ENCODE measurements around the gene PRUNE1.

Gene PRUNE1

GRCh38 chr1:150979092-150980056 is 28.9 kb upstream of the PRUNE1 start:
- no peak overlapping the region for H3K4me3 ChIP-seq (ENCODE audit: low read length)
- DNase-seq (ENCODE audit: low read depth), result peak; percentile 87
- peak; percentile 100 for TF ChIP-seq CTCF (IDR thresholded peaks at IDR 0.05; ENCODE audit: insufficient read depth, low read depth, low read length, missing control alignments)

GRCh38 chr1:150981177-150981804 is 27.0 kb upstream of the PRUNE1 start:
- peak; percentile 66 for DNase-seq (ENCODE audit: low read depth)
- TF ChIP-seq CTCF (IDR thresholded peaks at IDR 0.05; ENCODE audit: insufficient read depth, low read depth, low read length, missing control alignments), result no peak
- no peak overlapping the region for H3K4me3 ChIP-seq (ENCODE audit: low read length)

- no peak for TF ChIP-seq CTCF (IDR thresholded peaks at IDR 0.05; ENCODE audit: insufficient read depth, low read depth, low read length, missing control alignments)
- DNase-seq (ENCODE audit: low read depth), result peak; percentile 36
- H3K4me3 ChIP-seq (ENCODE audit: low read length), result no peak within 1 kb of the TSS
Observed at GRCh38 chr1:150981805-150982712, 26.2 kb upstream of the PRUNE1 start, which contains the start of gene ANXA9. Gene ANXA9 (plus strand): TSS chr1:150982292. CDS start chr1:150983106, 814 bp downstream.

- TF ChIP-seq CTCF (IDR thresholded peaks at IDR 0.05; ENCODE audit: insufficient read depth, low read depth, low read length, missing control alignments), result no peak
- no peak overlapping the region for H3K4me3 ChIP-seq (ENCODE audit: low read length)
- no peak for DNase-seq (ENCODE audit: low read depth)
Observed at GRCh38 chr1:150985179-150985825, 22.9 kb upstream of the PRUNE1 start.

- TF ChIP-seq CTCF (IDR thresholded peaks at IDR 0.05; ENCODE audit: insufficient read depth, low read depth, low read length, missing control alignments), result no peak
- DNase-seq (ENCODE audit: low read depth), result no peak
- H3K4me3 ChIP-seq (ENCODE audit: low read length), result no peak overlapping the region
Observed at GRCh38 chr1:150987924-150988323, 20.3 kb upstream of the PRUNE1 start.

GRCh38 chr1:150992626-150993025 is 15.6 kb upstream of the PRUNE1 start:
- DNase-seq (ENCODE audit: low read depth), result no peak
- no peak overlapping the region for H3K4me3 ChIP-seq (ENCODE audit: low read length)
- no peak for TF ChIP-seq CTCF (IDR thresholded peaks at IDR 0.05; ENCODE audit: insufficient read depth, low read depth, low read length, missing control alignments)
